PC-3 (cell line): ENCODE results near the gene DNM1L.

ENCODE experiments used
- CTCF ChIP-seq: fragments of 300-600 bp; sonication (generic); conservative IDR thresholded peaks from 2 replicates; pipeline ENCODE4 v1.5.1; 2017; ENCODE audit warnings: antibody characterized with exemption, low read depth, mild to moderate bottlenecking, low read length
- EZH2 ChIP-seq: fragments of 300-600 bp; sonication (generic); IDR thresholded peaks from one replicate; pipeline ENCODE4 v1.6.1; 2017; ENCODE audit warnings: antibody characterized with exemption, mild to moderate bottlenecking, low read length; ENCODE audit not compliant: unreplicated experiment

- no peak for TF ChIP-seq CTCF
- no peak for TF ChIP-seq EZH2
These were observed 101.0 kb downstream of the DNM1L start for GRCh38 chr12:32780071-32780470.
